ENCODE results near the gene PDLIM7.
"Not testable (repeated sequence)": the region's sequence is repeated elsewhere in the genome, so short reads cannot be mapped to it uniquely, and the experiment has no call there.

PDLIM7 gene

GRCh38 chr5:177497292-177498012 is at the start of gene PDLIM7:
Gene PDLIM7 (minus strand): TSS chr5:177497604. CDS start chr5:177496512, 1,092 bp downstream.
- peak; percentile 88 for DNase-seq

GRCh38 chr5:177546258-177546741 is 48.9 kb upstream of the PDLIM7 start:
- no peak for DNase-seq

- DNase-seq, result no peak
Observed at GRCh38 chr5:177545487-177546257, 48.3 kb upstream of the PDLIM7 start.

GRCh38 chr5:177542816-177543465 is 45.5 kb upstream of the PDLIM7 start:
- DNase-seq, result no peak

GRCh38 chr5:177540438-177540837 is 43.0 kb upstream of the PDLIM7 start:
- DNase-seq, result no peak

- no peak for DNase-seq
Observed at GRCh38 chr5:177539411-177539810, 42.0 kb upstream of the PDLIM7 start.

GRCh38 chr5:177538876-177539275 is 41.5 kb upstream of the PDLIM7 start:
- DNase-seq, result no peak

- DNase-seq, result peak; percentile 1
Observed at GRCh38 chr5:177537389-177538361, 40.3 kb upstream of the PDLIM7 start.

- DNase-seq, result no peak
Observed at GRCh38 chr5:177536386-177536785, 39.0 kb upstream of the PDLIM7 start.

GRCh38 chr5:177535125-177535524 is 37.7 kb upstream of the PDLIM7 start:
- DNase-seq, result no peak

- DNase-seq, result not testable (repeated sequence)
Observed at GRCh38 chr5:177534433-177534832, 37.0 kb upstream of the PDLIM7 start.

- DNase-seq, result no peak
Observed at GRCh38 chr5:177531209-177531940, 34.0 kb upstream of the PDLIM7 start.

GRCh38 chr5:177530638-177531037 is 33.2 kb upstream of the PDLIM7 start:
- no peak for DNase-seq

GRCh38 chr5:177529247-177530203 is 32.1 kb upstream of the PDLIM7 start:
- no peak for DNase-seq

- no peak for DNase-seq
Observed at GRCh38 chr5:177528631-177529030, 31.2 kb upstream of the PDLIM7 start.

GRCh38 chr5:177527595-177527994 is 30.2 kb upstream of the PDLIM7 start:
- DNase-seq, result no peak

GRCh38 chr5:177526791-177527190 is 29.4 kb upstream of the PDLIM7 start:
- no peak for DNase-seq

GRCh38 chr5:177526191-177526590 is 28.8 kb upstream of the PDLIM7 start:
- no peak for DNase-seq

- DNase-seq, result no peak
Observed at GRCh38 chr5:177524941-177525655, 27.7 kb upstream of the PDLIM7 start.

- no peak for DNase-seq
Observed at GRCh38 chr5:177524539-177524900, 27.1 kb upstream of the PDLIM7 start.
